Hematopoietic multipotent progenitor cell treated with erythropoietin and hydrocortisone succinate and interleukin-3 and kit ligand, for 8 days (in vitro differentiated cells): ENCODE data around the gene RASGRP2.
"Not testable (repeated sequence)": the region's sequence is repeated elsewhere in the genome, so short reads cannot be mapped to it uniquely, and the experiment has no call there.

ENCODE experiments used
- DNase-seq: peaks from one replicate; pipeline ENCODE4 v3.0.0-alpha.2; 2015

RASGRP2 gene

GRCh38 chr11:64717268-64717578, 26.7 kb downstream of the RASGRP2 start:
- no peak for DNase-seq

GRCh38 chr11:64716473-64717267, 27.3 kb downstream of the RASGRP2 start:
- no peak for DNase-seq

- DNase-seq: no peak
Observed at GRCh38 chr11:64715756-64716472, 28.0 kb downstream of the RASGRP2 start.

GRCh38 chr11:64715110-64715509, 28.8 kb downstream of the RASGRP2 start:
- no peak for DNase-seq

GRCh38 chr11:64714666-64715065, 29.3 kb downstream of the RASGRP2 start:
- no peak for DNase-seq

- no peak for DNase-seq
Observed at GRCh38 chr11:64713781-64714363, 30.1 kb downstream of the RASGRP2 start.

- no peak for DNase-seq
Observed at GRCh38 chr11:64713016-64713707, 30.8 kb downstream of the RASGRP2 start.

GRCh38 chr11:64712430-64713015, 31.4 kb downstream of the RASGRP2 start:
- DNase-seq: peak; percentile 9

- DNase-seq: no peak
Observed at GRCh38 chr11:64711956-64712362, 32.0 kb downstream of the RASGRP2 start.

GRCh38 chr11:64711138-64711955, 32.6 kb downstream of the RASGRP2 start:
- DNase-seq: no peak

- DNase-seq: no peak
Observed at GRCh38 chr11:64710418-64711137, 33.4 kb downstream of the RASGRP2 start.

- DNase-seq: no peak
Observed at GRCh38 chr11:64705501-64705900, 38.4 kb downstream of the RASGRP2 start.

GRCh38 chr11:64703048-64703447, 40.9 kb downstream of the RASGRP2 start:
- no peak for DNase-seq

GRCh38 chr11:64701956-64702355, 42.0 kb downstream of the RASGRP2 start:
- DNase-seq: not testable (repeated sequence)

GRCh38 chr11:64698427-64698826, 45.5 kb downstream of the RASGRP2 start:
- no peak for DNase-seq

- DNase-seq: no peak
Observed at GRCh38 chr11:64697663-64698375, 46.1 kb downstream of the RASGRP2 start.

- no peak for DNase-seq
Observed at GRCh38 chr11:64696045-64696444, 47.9 kb downstream of the RASGRP2 start.

GRCh38 chr11:64695548-64695947, 48.4 kb downstream of the RASGRP2 start:
- no peak for DNase-seq

GRCh38 chr11:64694821-64695365, 49.0 kb downstream of the RASGRP2 start:
- DNase-seq: no peak

- no peak for DNase-seq
Observed at GRCh38 chr11:64694026-64694755, 49.8 kb downstream of the RASGRP2 start.
